22Rv1 (cell line): Measurements from ENCODE around the gene PTPRE.
"Not testable (repeated sequence)": the region's sequence is repeated elsewhere in the genome, so short reads cannot be mapped to it uniquely, and the experiment has no call there.

Experiments
- H3K27ac ChIP-seq: fragments of 450-650 bp; 2 replicates; pipeline ENCODE4 v1.5.1; 2017
- ZFX ChIP-seq: fragments of 450-650 bp; IDR thresholded peaks from 2 replicates; pipeline ENCODE4 v1.6.1; 2017; ENCODE audit warnings: antibody characterized with exemption, borderline replicate concordance
- TF ChIP-seq, protein P1 (sequence below): fragments of 450-650 bp; IDR thresholded peaks from 2 replicates; pipeline ENCODE4 v1.5.1; 2017; ENCODE audit warnings: mild to moderate bottlenecking

Gene PTPRE

GRCh38 chr10:128091636-128092210 lies 184.8 kb downstream of the PTPRE start:
- no peak overlapping the region for H3K27ac ChIP-seq
- no peak for TF ChIP-seq ZFX
- TF ChIP-seq, protein P1, sequence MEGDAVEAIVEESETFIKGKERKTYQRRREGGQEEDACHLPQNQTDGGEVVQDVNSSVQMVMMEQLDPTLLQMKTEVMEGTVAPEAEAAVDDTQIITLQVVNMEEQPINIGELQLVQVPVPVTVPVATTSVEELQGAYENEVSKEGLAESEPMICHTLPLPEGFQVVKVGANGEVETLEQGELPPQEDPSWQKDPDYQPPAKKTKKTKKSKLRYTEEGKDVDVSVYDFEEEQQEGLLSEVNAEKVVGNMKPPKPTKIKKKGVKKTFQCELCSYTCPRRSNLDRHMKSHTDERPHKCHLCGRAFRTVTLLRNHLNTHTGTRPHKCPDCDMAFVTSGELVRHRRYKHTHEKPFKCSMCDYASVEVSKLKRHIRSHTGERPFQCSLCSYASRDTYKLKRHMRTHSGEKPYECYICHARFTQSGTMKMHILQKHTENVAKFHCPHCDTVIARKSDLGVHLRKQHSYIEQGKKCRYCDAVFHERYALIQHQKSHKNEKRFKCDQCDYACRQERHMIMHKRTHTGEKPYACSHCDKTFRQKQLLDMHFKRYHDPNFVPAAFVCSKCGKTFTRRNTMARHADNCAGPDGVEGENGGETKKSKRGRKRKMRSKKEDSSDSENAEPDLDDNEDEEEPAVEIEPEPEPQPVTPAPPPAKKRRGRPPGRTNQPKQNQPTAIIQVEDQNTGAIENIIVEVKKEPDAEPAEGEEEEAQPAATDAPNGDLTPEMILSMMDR: no peak

- H3K27ac ChIP-seq: no peak overlapping the region
These were observed 185.6 kb downstream of the PTPRE start for GRCh38 chr10:128092454-128092853.

GRCh38 chr10:128094596-128094995 lies 187.7 kb downstream of the PTPRE start:
- not testable (repeated sequence) for H3K27ac ChIP-seq

More at GRCh38 chr10:128092454-128092853, 185.6 kb downstream of the PTPRE start:
- TF ChIP-seq, protein P1: no peak
- TF ChIP-seq ZFX: no peak

DNA sequence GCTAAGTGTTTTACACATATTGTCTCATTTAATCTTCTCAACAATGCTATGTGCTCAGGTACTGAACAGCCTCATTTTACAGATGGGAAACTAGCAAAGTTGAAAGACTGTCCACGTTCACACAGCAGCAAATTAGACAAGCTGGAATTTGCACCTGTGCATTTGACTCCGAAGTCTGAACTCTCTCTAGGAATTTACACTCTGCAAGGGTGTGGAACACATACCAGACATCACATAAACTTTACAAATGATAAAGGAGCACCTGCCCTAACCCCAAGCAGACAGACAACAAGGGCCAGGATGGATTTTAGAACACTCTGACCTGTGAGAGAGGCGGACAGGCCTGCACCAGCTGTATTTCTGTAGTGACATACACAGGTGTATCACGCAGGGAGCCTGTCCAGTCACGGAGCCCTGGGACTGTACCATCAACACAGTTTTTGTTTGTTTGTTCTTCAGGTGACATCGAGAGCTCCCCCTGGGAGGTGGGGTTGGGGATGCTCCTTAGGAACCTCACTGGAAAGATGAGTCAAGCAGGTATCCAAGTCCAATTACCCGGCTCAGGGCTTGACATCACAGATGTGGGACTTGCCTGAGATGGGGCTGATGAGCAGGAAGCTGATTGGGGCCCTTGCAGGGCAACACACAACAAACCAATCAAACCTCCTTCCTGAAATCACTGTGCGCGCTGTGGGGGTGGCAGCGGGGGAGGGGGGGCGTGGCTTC lies 188.3 kb downstream of the PTPRE start:
- TF ChIP-seq, protein P1: no peak
- no peak for TF ChIP-seq ZFX

DNA sequence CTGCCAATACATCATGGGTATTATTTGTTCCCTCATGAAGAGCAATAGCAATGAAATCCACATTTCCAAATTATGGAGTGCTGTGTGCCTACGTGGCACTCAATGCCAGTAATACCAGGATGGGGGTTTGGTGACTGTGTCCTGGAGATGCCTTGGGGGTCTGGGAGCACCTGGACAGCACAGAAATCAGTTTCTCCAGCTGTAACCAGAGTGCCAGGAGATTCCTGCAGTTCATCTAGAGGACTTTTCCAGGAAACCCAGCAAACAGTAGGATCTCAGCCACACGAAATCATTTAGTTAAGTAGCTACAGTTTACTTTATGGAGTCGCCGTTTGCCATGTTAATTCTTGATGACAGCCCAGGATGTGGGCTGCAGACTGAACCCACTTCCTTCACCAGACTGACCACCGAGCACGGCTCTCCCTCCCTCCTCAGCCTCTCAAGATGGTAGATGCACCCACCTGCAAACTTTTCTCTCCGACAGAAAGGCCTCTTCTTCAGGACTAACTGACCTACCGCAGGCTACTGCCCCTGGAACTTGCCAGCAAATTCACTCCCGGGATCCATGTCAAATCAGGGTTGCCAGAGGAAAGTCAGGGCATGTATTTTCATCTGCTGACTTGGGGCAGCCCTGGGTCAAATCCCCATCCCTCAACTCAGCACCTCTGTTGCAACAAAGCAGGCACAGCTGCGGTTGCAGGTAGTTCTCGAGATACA lies 189.0 kb downstream of the PTPRE start:
- no peak for TF ChIP-seq ZFX
- TF ChIP-seq, protein P1: no peak
- H3K27ac ChIP-seq: no peak overlapping the region

More for the DNA sequence above, 188.3 kb downstream of the PTPRE start:
- no peak overlapping the region for H3K27ac ChIP-seq

GRCh38 chr10:128096486-128097199 lies 189.7 kb downstream of the PTPRE start:
- no peak overlapping the region for H3K27ac ChIP-seq
- TF ChIP-seq, protein P1: no peak
- no peak for TF ChIP-seq ZFX

GRCh38 chr10:128097783-128098182 lies 190.9 kb downstream of the PTPRE start:
- no peak for TF ChIP-seq ZFX
- TF ChIP-seq, protein P1: no peak
- no peak overlapping the region for H3K27ac ChIP-seq
